ENCODE results near the gene TBC1D22A. TPM values are rescaled to one million over a fixed set of nuclear protein-coding genes. Genes with fewer than 3 reads are reported as not detected.

The TBC1D22A gene
- total RNA-seq, 4 donors from 2014 or later: 9.2 to 45.3 (median 22.8) TPM

GRCh38 chr22:46883092-46883910 lies 120.9 kb downstream of the TBC1D22A start:
- Histone ChIP-seq H3K4me3 (no peak overlapping the region), H3K27ac (no peak overlapping the region), H3K9me3 (no peaks in the 10 kb centered on the region), H3K27me3 (no peaks in the 10 kb centered on the region), H3K36me3 (no peaks in the 10 kb centered on the region), H3K4me1 (no peaks in the 10 kb centered on the region)
- TF ChIP-seq CTCF (IDR thresholded peaks at IDR 0.05): no peak
- TF ChIP-seq POLR2A (IDR thresholded peaks at IDR 0.05): no peak
- intact Hi-C loops (cut with DNase I; ENCODE audit: low total_unique reads): no loop called here
- DNase-seq: no peak

GRCh38 chr22:46884365-46884764 lies 121.9 kb downstream of the TBC1D22A start:
- TF ChIP-seq CTCF (IDR thresholded peaks at IDR 0.05) (no peak), POLR2A (IDR thresholded peaks at IDR 0.05) (no peak)
- no peak overlapping the region for H3K4me3 ChIP-seq
- intact Hi-C loops (cut with DNase I; ENCODE audit: low total_unique reads): no loop called here
- DNase-seq: no peak
- H3K27ac ChIP-seq: no peak overlapping the region
- no peaks in the 10 kb centered on the region for H3K4me1 ChIP-seq
- H3K36me3 ChIP-seq: no peaks in the 10 kb centered on the region
- no peaks in the 10 kb centered on the region for H3K9me3 ChIP-seq
- H3K27me3 ChIP-seq: no peaks in the 10 kb centered on the region

- TF ChIP-seq POLR2A (IDR thresholded peaks at IDR 0.05) (no peak), CTCF (IDR thresholded peaks at IDR 0.05) (no peak)
- Histone ChIP-seq H3K36me3 (no peaks in the 10 kb centered on the region), H3K27me3 (no peaks in the 10 kb centered on the region), H3K4me1 (no peaks in the 10 kb centered on the region), H3K9me3 (no peaks in the 10 kb centered on the region), H3K27ac (no peak overlapping the region), H3K4me3 (no peak overlapping the region)
- DNase-seq: no peak
- intact Hi-C loops (cut with DNase I; ENCODE audit: low total_unique reads): no loop called here
These were observed 125.5 kb downstream of the TBC1D22A start for GRCh38 chr22:46887978-46888377.

- Histone ChIP-seq H3K36me3 (no peaks in the 10 kb centered on the region), H3K4me1 (no peaks in the 10 kb centered on the region), H3K4me3 (no peak overlapping the region), H3K27ac (no peak overlapping the region), H3K27me3 (no peaks in the 10 kb centered on the region), H3K9me3 (no peaks in the 10 kb centered on the region)
- DNase-seq: no peak
- TF ChIP-seq CTCF (IDR thresholded peaks at IDR 0.05) (no peak), POLR2A (IDR thresholded peaks at IDR 0.05) (no peak)
- intact Hi-C loops (cut with DNase I; ENCODE audit: low total_unique reads): no loop called here
These were observed 128.4 kb downstream of the TBC1D22A start for GRCh38 chr22:46890819-46891218.

- intact Hi-C loops (cut with DNase I; ENCODE audit: low total_unique reads): no loop called here
- Histone ChIP-seq H3K36me3 (no peaks in the 10 kb centered on the region), H3K27ac (no peak overlapping the region), H3K4me3 (no peak overlapping the region), H3K9me3 (no peaks in the 10 kb centered on the region), H3K27me3 (no peaks in the 10 kb centered on the region), H3K4me1 (no peaks in the 10 kb centered on the region)
- TF ChIP-seq POLR2A (IDR thresholded peaks at IDR 0.05) (no peak), CTCF (IDR thresholded peaks at IDR 0.05) (no peak)
- DNase-seq: no peak
These were observed 129.0 kb downstream of the TBC1D22A start for GRCh38 chr22:46891382-46891951.
